ENCODE measurements around the gene ZNF778.
A peak's percentile ranks its signal among the peaks of the same experiment; 100 is the strongest.
"Not testable (repeated sequence)": the region's sequence is repeated elsewhere in the genome, so short reads cannot be mapped to it uniquely, and the experiment has no call there.

Gene ZNF778

DNA sequence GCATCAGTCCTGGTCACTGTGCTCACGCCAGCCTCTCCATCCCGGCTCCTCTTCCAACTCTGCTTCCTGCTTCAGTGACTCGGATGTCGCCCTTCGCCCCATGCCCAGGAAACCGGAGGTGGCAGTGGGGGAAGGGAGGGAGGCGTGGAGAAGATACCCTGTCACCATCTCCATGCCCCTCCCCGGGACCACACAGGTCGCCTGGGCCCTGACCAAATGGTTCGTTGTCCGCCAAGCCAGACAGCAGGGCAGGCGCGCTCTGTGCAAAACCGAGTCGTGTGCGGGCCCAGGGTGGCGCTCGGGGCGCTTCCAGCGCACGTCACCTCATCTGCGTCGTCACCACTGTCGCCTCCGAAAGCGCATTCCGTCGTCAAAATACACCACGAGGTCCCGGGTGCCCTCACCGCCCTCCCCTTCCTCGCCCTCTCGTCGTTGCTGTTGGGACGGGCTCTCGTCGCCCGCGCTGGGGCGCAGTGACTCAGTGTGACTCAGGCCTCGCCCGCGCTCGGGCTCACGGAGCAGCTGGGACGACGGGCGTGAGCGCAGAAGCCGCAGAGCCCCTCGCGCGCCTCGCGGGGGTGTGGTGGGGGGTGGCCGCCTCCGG, 39.2 kb downstream of the ZNF778 start:
- peak; percentile 79 for DNase-seq (ENCODE audit: low read depth, low spot score)

DNA sequence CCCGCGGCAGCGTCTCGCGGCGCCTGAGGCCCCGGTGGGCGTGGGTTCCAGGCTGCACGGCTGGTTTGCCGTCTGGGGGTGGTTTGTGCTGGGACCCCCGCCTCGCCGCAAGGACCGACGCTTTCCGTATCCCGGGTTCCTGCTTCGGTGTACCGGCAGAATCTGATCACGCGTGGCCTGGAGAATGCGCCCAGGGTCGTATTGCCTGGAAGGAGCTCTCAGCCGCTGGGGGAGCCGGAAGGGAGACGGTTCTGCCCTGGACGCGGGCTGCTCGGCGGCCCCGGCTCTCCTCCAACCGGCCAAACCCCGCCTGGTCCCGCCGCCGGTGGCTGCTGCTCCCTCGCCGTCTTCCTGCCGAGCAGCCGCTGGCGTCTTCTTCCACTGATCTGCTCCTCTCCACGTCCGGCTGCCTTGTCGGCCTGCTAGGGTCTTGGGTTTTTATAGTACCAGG, 39.8 kb downstream of the ZNF778 start:
- peak; percentile 46 for DNase-seq (ENCODE audit: low read depth, low spot score)

DNA sequence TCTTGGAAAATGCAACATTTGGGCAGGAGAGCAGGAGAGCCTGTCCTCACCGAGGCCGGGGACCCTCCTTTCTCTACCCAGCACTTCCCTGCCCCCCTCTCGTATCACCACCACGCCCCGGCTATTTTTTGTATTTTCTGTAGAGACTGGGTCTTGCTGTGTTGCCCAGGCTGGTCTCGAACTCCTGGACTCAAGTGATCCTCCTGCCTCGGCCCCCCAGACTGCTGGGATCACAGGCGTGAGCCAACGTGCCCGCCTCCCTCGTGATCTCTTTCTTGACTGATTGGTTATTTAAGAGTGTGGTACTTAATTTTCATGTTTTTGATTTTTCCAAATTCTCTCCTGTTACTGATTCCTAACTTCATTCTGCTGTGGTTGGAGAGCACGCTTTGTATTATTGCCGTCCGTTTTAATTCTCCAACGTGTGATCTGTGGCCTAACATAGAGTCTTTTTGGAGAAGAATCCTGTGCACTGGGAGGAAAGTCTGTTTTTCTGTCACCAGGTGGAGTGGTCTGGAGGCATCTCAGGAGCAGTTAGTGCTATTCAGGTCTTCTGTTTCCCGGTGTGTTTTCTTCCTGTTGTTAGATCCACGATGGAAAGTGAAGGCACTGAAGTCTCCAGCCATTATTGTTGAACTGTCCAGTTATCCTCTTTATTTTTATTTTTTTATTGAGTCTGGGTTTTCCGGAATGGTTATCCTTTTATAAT, 40.4 kb downstream of the ZNF778 start:
- no peak for DNase-seq (ENCODE audit: low read depth, low spot score)

DNA sequence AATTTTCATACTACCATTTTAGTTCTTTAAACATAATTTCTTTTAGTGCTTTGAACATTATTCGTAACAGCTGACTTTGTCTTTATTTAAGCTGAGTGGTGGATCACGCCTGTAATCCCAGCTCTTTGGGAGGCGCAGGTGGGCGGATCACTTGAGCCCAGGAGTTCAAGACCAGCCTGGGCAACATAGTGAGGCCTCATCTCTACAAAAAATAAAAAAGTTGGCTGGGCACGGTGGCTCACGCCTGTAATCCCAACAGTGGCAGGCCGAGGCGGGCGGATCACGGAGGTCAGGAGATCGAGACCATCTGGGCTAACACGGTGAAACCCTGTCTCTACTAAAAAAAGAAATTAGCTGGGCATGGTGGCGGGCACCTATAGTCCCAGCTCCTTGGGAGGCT, 42.4 kb downstream of the ZNF778 start:
- not testable (repeated sequence) for DNase-seq (ENCODE audit: low read depth, low spot score)

DNA sequence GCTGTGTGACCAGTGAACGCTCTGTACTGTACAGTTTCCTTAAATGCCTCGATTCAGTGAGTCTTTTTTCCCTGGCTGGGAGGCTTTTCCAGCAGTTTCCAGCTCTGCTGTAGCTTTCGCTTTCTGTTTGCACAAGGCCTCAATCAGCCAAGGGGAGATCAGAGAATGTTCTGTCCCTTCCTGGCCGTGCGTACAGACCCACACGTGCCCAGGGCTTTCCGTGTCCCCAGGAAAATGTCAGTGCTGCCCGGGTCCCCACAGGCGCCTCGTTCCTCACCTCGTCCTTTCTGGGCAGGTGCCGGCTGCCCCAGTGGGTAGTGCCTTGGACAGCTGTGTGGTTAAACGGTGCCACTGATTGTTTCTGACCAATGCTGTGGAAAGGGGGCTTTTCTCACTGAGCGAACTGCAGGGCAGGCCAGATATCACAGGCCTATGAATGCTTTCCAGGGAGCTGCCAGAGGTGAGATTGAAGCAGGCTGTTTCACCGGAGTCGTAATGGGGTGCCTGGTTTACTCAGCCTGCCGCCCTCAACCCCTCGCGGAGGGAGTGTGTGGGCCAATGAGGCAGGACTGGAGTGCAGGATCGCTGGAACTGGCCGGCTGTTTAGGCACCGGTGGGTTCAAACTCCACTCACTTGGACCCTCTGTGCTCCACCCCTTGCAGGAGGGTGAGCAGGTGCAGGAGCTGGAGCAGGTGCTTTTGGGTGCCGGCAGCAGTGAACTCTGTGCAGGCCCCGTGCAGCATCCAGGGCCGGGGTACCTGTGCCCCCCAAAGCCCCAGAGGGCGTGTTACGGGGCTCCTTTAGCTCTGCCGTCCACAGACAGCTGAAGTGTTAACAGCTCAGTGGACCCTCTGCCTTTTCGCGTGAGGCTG, 44.4 kb downstream of the ZNF778 start:
- DNase-seq (ENCODE audit: low read depth, low spot score) = no peak

DNA sequence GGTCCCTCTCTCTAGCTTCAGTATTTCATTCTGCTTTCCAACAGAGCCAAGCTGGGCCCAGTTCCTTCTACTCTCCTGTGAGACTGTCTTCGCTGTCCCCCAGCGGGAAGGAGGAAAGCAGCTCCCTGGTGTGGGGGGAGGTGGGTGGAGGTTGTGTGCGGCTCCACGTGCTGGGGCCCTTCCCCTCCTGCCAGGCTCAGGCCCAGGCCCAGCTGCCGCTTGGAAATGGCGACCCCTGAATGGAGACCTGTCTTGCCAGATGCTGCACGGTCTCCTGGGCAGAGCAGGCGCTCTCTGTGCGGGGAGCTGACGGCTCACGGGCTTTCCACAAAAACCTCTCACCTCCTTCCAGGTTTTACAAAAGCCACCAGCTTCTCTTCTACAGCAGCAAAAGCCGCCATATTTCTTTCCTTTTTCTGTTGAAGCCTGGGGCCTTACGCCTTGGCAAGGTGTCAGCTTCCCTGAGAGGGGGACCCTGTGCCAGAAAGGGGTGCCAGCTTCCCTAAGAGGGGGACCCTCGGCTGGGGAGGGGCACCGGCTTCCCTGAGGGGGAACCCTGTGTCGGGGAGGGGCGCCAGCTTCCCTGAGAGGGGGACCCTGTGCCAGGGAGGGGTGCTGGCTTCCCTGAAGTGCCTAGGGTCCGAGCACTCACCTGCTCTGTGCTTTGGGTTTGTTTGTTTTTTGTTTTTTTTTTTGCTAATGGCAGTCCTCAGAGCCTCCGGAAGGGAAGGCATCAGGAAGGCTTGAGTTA, 47.5 kb downstream of the ZNF778 start:
- DNase-seq (ENCODE audit: low read depth, low spot score) = no peak

DNA sequence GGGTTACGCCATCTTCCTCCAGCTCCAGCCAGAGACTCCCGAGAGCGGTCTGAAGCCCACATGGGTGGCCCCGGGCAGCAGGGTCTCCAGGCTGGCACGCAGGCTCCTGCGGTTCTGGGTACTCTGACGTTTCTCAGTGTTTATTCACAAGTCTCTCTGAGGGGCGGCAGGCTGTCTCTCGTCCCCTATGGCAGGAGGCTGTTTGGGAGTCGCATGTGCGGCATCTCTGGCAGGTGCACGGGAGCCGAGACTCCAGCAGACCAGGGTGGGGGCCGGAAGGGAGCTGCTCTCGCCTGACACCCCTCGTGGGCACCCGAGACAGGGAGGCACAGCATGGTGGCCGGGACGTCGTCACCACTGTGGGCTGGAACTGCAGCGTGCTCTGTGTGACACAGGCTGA, 48.1 kb downstream of the ZNF778 start:
- DNase-seq (ENCODE audit: low read depth, low spot score) = no peak

DNA sequence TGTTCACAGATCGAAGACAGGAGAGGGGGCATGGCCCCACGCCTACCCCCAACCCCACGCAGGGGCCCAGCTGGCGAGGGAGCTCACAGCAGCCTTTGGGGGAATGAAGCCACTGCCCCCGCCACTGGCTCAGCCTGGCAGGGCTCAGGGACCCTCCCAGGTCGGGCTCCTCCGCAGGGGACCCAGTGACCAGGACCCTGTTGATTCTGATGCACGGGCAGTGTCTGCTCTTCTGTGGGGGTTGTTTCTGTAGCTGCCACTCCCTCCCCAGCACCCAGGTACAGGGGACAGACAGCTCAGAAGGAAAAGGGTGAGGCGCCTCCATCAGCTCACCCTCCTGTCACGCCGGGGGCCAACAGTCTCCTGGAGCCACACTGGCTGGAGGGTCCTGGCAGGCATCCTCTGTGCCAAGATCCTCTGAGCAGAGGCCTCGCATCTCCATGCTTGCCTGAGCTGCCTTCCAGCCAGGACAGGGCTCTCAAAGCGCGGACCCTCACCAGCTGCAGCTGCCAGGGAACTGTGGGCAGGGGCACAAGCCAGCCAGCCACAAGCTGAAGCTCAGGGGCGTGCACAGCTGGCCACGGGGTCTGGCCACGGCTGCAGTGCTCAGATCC, 49.1 kb downstream of the ZNF778 start:
- no peak for DNase-seq (ENCODE audit: low read depth, low spot score)

DNA sequence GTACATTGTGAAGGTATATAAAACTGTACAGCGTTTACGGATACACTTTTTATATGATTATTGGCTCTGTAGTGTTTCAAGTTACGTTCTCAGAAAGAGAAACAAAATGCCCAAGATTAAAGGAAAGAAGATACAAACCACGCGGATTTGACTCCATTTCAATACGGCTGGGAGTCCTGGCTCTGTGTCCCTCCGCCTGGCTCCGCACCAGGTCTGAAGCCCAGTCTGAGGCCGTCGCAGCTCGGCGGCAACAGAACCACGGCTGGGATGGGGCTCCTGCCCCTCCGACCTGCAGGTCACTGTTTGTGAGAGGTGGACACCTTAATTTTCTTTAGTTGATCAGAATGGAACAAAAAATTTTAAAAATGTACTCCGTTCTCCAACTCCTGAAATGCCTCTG, 50.2 kb downstream of the ZNF778 start:
- DNase-seq (ENCODE audit: low read depth, low spot score) = not testable (repeated sequence)

DNA sequence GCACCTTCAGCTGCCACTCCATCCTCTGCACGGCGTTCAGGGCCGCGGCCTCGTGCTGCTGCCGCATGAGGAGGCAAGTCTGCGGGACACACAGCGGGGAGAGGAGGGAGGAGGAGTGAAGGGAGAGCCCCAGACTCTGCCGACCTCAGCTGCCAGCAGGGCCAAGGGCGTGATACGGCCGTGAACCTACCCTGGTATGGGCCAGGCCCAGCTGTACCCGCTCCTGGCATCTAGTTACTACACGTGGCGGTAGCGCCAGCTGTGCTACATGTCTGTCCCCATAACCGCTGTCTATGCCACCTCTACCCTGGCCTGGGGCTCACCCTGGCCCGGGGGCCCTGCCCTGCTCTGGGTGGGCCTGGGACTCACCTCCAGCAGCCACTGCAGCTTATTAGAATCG, 51.1 kb downstream of the ZNF778 start:
- DNase-seq (ENCODE audit: low read depth, low spot score) = no peak

DNA sequence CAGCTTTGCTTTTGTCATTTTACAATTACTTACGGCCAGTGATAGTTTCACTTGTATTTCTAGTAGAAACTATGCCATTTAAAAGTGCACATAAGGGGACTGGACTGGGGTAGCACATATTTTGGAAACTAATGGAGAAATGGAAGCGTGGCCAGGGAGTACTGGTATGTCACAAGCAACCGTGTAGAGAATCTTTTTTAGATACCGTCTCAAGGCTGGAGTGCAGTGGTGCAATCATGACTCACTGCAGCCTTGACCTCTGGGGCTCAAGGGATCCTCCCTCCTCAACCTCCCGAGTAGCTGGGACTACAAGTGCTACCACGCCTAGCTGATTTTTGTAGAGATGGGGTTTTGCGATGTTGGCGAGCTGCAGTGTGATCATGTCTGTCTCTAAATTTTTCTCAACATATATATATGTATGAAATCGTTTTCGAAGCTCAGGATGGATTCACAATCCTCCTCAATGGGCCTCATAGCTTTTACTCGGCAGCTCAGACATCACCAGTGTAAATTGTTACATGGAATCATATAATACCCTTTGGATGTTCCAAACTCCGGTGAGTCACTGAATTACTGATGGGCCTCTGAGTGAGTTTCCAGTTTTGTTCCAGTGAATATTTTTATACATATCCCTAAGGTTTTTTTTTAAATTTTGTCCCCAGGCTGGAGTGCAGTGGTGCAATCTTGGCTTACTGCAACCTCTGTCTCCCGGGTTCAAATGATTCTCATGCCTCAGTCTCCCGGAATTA, 51.7 kb downstream of the ZNF778 start:
- no peak for DNase-seq (ENCODE audit: low read depth, low spot score)

DNA sequence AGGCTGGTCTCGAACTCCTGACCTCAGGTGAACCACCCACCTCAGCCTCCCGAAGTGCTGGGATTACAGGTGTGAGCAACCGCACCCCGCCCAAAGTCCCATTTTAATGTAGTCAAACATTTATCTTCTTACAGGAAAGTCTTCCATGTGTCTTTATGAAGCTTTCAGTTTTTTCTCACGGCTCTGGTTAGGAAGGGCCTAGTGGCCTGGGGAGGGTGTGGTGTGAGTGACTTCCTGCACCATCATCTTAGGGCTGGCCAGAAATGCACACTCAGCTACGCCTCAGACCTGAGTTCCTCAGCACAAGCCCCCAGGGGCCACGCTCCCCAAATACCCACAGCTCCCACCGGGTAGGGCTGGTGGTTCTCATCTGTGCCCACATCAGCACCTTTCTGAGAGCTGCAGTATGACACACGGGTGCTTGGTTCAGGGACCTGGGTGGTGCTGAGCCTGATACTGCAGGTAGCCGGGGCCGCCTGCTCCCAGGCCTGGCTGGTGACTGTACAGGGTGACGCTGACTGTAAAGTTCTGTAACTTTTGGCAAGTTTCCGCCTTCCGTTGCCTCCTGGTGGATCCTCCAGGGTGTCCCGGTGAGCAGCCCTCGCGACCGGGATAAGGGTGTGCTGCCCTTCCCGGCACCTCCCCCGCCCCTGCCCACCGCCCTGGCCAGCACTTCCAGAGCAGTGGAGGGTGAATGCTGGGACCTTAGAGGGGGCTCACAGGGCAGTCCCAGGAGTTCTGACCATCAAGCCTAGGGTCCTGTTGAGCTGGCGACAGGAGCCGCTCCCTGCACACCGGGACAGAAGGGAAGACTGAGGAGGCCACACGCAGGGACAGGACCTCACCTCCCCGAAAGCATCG, 52.5 kb downstream of the ZNF778 start:
- no peak for DNase-seq (ENCODE audit: low read depth, low spot score)

DNA sequence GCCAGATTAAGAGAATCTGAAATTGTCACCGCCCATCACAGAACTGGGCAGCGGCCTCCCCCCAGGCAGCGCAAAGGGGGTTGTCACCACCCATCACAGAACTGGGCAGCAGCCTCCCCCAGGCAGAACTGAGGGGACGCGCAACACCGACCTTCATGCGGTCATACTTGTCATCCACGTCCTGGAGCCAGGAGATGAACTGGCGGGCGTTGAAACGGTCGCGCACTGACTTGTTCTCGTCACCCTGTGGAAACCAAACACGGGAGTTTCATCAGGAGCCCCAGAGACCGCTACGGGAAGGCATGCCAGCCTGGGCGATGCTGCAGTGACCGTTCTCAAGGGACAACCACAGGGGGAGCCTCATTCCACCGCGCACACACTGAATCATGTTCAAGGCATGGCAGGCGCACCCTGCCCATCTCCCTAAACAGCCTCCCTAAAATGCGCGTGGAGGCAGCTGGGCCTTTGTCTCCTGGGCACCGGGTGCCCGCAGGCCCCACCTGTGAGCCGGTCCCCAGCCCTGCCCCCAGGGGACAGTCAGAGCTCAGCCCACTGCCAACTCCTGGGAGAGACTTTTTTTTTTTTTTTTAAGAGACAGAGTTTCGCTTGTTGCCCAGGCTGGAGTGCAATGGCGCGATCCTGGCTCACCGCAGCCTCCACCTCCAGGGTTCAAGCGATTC, 53.3 kb downstream of the ZNF778 start:
- DNase-seq (ENCODE audit: low read depth, low spot score) = no peak

DNA sequence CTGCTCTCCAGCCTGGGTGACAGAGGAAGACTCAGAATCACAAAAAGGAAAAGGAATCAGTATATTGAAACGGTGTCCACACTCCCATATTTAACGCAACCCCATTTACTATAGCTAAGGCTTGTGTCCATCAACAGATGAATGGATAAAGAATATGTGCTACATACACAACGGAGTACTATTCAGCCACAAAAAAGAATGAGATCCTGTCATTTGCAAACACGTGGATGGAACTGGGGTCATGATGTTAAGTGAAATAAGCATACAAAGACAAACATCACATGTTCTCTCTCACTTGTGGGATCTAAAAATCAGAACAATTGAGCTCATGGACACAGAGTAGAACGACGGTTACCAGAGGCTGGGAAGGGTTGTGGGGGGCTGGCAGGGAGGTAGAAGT, 55.1 kb downstream of the ZNF778 start:
- DNase-seq (ENCODE audit: low read depth, low spot score) = no peak

DNA sequence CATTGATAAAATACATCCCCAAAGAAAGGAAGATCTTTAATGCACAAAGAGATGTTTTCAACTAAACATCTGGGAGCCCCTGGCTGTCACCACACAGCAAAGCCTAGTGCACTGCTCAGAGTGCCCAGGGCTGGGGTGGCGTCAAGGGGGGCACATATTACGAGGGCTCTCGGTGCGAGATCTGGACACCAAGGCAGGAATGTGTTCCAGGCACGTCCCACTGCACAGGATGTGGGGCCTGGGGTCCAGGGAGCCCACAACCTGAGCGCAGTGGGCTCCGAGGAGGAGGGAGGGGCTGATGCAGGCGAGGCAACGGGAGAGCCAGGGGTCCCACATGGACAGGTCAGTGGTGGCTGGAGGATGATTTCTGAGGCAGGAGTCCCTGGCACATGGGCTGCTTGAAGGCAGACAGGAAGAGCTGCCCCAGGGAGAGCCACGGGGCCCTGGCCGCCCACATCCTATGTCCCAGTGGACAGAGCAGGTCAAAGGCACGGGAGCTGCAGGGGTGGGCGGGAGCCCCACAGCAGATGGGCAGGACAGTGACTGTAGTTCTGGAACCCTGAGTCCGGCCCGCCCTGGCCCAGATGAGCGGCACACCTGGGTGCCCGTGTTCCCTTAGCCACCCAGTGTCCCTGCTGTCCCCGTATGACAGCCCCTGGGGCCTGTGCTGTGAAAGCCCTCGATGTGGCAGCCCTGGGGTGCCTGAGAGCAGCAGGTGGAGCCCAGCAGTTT, 56.4 kb downstream of the ZNF778 start:
- DNase-seq (ENCODE audit: low read depth, low spot score) = no peak

DNA sequence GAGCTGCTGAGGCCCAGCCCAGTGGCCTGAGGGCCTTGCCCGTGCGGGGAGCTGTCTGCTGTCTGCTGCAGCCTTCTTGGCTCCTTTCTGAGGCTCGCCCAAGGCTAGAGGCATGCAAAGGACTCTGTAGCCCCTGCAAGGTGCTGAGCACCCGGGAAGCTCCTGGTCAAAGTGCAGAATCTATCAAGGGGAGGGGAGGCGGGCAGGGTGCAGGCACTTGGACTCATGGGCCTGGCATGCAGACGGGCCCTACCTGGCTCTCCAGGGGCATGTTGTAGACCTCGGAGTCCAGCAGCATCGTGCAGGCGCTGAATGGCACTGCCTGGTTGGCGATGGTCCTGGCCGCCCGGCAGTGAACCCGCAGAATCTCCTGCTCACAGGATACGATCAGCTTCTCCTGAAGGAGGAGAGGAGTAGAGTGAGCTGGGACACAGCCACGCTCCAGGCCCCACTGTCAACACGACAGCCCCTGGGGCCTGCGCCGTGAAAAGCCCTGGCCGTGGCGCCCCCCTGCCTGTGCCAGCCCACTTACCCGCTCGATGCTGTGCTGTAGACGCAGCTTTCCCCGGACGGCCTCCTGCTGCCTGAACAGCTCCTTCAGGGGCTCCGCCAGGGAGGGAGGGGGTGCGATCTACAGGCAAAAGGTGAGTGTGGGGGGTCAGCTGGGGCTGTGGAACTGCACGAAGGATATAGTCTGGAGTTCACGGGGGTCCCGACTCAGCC, 57.2 kb downstream of the ZNF778 start:
- DNase-seq (ENCODE audit: low read depth, low spot score) = no peak

DNA sequence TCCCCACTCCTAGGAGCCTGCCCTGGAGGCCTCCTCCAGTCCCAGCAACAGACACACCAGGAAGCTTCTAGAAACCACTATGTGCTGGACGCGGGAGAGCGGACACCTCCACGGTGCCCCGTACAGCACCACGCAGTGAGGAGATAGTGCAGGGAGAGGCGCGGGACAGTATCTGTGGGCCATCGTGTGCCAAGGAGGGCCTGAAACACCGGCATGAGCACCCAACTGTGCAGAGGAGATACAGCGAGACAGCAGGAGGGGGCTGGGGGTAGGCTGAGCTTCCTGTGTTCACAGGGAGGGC, 57.7 kb downstream of the ZNF778 start:
- DNase-seq (ENCODE audit: low read depth, low spot score) = no peak

All from astrocyte of the hippocampus (primary cell).